Measurements from ENCODE around the gene CCND2. TPM values are rescaled to one million over a fixed set of nuclear protein-coding genes. Genes with fewer than 3 reads are reported as not detected.

Gene CCND2
- total and polyA plus RNA-seq, 7 donors = 7.8 to 178 (median 98.7) TPM

DNA sequence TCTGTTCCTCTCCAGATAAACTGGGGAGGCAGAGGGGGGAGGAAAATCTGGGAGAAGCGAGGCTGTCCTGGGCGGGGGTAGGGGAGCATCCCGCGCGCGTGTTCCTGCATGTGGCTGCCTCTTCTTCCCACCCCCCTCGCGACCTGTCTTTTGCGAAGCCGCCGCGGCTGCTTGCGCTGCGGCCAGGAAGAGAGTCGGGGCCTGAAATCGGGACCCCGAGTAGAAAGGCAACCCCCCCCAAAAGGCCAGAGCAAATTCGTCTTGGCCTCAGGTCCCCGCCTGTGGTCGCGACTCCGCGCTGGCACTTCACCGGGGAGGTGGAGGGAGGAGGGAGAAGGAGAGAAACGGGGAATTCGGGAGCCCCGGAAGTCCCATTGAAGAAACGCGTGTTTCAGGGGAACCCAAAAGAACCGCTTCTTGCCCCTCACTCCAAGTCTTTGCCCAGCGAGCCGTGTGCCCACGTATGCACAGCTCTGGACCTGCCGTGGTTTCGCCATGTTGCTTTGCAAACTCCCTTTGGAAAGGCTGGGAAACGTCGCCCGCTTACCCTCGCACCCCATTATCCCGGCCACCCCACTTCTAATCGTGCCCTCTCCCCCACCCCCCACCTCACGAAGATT is 944 bp downstream of the CCND2 start:
- no peak for TF ChIP-seq POLR2A (IDR thresholded peaks at IDR 0.05)
- no peak for TF ChIP-seq EP300 (IDR thresholded peaks at IDR 0.05)
- TF ChIP-seq, protein P1, sequence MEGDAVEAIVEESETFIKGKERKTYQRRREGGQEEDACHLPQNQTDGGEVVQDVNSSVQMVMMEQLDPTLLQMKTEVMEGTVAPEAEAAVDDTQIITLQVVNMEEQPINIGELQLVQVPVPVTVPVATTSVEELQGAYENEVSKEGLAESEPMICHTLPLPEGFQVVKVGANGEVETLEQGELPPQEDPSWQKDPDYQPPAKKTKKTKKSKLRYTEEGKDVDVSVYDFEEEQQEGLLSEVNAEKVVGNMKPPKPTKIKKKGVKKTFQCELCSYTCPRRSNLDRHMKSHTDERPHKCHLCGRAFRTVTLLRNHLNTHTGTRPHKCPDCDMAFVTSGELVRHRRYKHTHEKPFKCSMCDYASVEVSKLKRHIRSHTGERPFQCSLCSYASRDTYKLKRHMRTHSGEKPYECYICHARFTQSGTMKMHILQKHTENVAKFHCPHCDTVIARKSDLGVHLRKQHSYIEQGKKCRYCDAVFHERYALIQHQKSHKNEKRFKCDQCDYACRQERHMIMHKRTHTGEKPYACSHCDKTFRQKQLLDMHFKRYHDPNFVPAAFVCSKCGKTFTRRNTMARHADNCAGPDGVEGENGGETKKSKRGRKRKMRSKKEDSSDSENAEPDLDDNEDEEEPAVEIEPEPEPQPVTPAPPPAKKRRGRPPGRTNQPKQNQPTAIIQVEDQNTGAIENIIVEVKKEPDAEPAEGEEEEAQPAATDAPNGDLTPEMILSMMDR (IDR thresholded peaks at IDR 0.05) = no peak
- peak in 2 of 4 donors; percentile 9 to 26 for TF ChIP-seq POLR2AphosphoS5 (IDR thresholded peaks at IDR 0.05)
- H3K4me3 ChIP-seq = peak overlapping the region; percentile 67 to 94 (median 86)
- WGBS, 2 donors = 0 to 1% methylated on average over 42 of the region's 42 CpGs
- H3K9me3 ChIP-seq = no peaks in the 10 kb centered on the region
- H3K4me1 ChIP-seq = peaks cover 0 to 67% (median 64%) of the 10 kb centered on the region in 4 donors
- intact Hi-C loops (cut with DNase I) = loop anchor here (10.0 kb wide), 1 partner anchor 1200 kb away; the partner anchor contains the start of gene TSPAN9
- H3K27me3 ChIP-seq = no peaks in the 10 kb centered on the region
- peak; percentile 81 for DNase-seq
- H3K36me3 ChIP-seq = peaks cover 0 to 31% (median 2%) of the 10 kb centered on the region in 4 donors
- H3K27ac ChIP-seq = peak overlapping the region; percentile 93 to 99 (median 95)

DNA sequence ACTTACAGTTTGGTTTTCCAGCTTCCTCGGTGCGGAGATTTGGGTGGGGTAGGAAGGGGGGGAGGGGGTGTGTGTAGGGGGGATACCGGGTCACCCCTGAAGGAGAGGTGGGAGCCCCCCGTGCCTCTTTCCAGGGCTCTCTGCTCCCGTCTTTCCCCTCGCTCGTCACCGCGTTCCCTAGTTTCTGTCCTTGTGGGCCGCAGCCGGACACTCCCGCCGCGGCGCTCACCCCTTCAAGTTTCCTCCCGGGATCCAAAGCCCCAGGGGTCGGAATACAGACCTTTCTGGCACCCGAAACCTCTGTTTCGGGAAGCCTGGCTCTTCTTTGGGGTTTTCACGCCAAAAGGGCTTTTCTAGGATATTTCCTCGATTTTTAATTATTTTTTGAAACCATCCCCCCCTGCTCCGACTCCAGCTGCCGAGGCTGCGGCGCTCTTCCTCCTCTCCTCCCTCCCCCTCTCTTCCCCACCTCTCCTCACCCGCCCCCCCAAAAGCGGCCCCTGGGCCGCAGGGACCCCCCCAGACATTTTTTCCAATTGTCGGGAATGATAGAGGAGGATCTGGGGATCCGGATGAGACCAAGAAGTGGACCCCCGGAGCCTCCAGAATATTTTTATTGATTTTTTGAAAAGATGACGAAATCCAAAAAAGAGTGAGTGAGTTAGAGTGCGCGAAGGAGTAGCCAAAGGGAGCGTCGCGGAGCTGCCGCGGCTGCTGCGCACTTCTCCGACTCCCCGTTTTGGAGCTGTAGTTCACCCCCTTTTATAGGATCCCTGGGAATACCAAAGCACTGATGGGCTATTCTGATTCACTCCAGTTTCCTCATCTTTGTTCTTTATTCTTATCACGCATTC is 1.7 kb downstream of the CCND2 start:
- 1 to 2% methylated on average over 43 of the region's 43 CpGs for WGBS, 2 donors
- Histone ChIP-seq H3K9me3 (no peaks in the 10 kb centered on the region), H3K27ac (peak overlapping the region; percentile 93 to 99 (median 95)), H3K27me3 (no peaks in the 10 kb centered on the region), H3K4me3 (peak overlapping the region; percentile 67 to 94 (median 86)), H3K36me3 (peaks cover 0 to 38% (median 2%) of the 10 kb centered on the region in 4 donors), H3K4me1 (peaks cover 0 to 68% (median 66%) of the 10 kb centered on the region in 4 donors)
- DNase-seq = no peak
- intact Hi-C loops (cut with DNase I) = loop anchor here (10.0 kb wide), 1 partner anchor 1200 kb away; the partner anchor contains the start of gene TSPAN9
- TF ChIP-seq POLR2A (IDR thresholded peaks at IDR 0.05) = peak in 1 of 2 donors; percentile 21
- no peak for TF ChIP-seq EP300 (IDR thresholded peaks at IDR 0.05)
- TF ChIP-seq POLR2AphosphoS5 (IDR thresholded peaks at IDR 0.05) = peak in 2 of 4 donors; percentile 36 to 61

DNA sequence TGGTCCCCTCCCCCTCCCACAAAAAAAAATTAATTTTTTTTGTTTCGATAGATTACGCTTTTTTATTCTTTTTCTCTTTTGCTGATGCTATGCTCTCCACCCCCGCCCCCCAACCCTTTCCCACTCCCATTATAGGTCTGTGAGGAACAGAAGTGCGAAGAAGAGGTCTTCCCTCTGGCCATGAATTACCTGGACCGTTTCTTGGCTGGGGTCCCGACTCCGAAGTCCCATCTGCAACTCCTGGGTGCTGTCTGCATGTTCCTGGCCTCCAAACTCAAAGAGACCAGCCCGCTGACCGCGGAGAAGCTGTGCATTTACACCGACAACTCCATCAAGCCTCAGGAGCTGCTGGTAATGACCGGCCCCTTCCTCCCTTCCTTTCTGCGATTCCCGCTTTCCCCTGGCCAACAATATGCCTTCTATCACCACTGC is 2.3 kb downstream of the CCND2 start:
- no peaks in the 10 kb centered on the region for H3K9me3 ChIP-seq
- H3K4me1 ChIP-seq = peaks cover 0 to 69% (median 67%) of the 10 kb centered on the region in 4 donors
- H3K36me3 ChIP-seq = peaks cover 0 to 42% (median 3%) of the 10 kb centered on the region in 4 donors
- intact Hi-C loops (cut with DNase I) = loop anchor here (2.0 to 10.0 kb wide), 4 partner anchors 245 to 1201 kb away; partner anchors contain the start of gene TSPAN9
- WGBS, 2 donors = 8 to 45% methylated on average over 14 of the region's 14 CpGs
- no peaks in the 10 kb centered on the region for H3K27me3 ChIP-seq
- TF ChIP-seq POLR2AphosphoS5 (IDR thresholded peaks at IDR 0.05) (peak in 2 of 4 donors; percentile 14 to 18), POLR2A (IDR thresholded peaks at IDR 0.05) (no peak), EP300 (IDR thresholded peaks at IDR 0.05) (no peak)
- TF ChIP-seq, protein P1 (IDR thresholded peaks at IDR 0.05) = no peak
- peak overlapping the region; percentile 67 to 94 (median 86) for H3K4me3 ChIP-seq
- peak; percentile 88 for DNase-seq
- peak overlapping the region; percentile 93 to 99 (median 95) for H3K27ac ChIP-seq

DNA sequence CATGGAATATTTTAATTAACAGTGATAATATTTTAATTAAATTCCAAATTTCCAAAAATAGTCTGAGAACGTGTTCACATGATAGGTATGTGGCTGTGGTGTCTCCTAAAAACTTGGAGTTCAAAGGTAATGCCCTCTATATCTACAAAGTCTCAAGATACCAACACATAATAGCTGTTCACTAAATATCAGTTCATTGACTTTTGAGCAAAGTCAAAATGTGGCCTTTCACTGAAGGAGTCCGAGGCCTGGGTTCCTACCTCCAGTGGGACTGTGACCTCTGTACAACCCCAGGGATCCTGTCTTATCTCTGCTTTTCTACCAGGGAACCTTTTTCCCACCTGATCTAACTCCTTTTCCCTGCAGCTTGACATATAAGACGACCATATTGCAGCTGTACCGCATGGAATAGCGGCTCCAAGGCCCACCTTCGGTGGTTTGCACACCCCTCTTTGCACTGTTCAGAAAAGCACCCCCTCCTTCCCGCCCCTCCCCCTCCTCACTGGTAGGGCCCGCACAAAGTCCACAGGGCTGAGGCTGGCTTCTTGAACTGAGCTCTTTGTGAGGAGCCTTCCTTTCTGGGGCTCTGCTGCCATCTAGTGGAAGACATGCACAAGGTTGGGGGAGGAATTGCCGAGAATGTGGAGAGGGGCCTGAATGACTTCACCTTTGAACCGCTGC is 3.1 kb downstream of the CCND2 start:
- Histone ChIP-seq H3K27me3 (no peaks in the 10 kb centered on the region), H3K27ac (peak overlapping the region; percentile 93 to 99 (median 95)), H3K9me3 (no peaks in the 10 kb centered on the region), H3K4me3 (peak overlapping the region in 3 of 4 donors; percentile 67 to 91 (median 82)), H3K4me1 (peaks cover 0 to 74% (median 70%) of the 10 kb centered on the region in 4 donors), H3K36me3 (peaks cover 0 to 49% (median 7%) of the 10 kb centered on the region in 4 donors)
- peak; percentile 95 for DNase-seq
- intact Hi-C loops (cut with DNase I) = loop anchor here (1.0 to 10.0 kb wide), 5 partner anchors 169 to 1202 kb away; partner anchors contain the start of gene TSPAN9
- 2 to 7% methylated on average over 10 of the region's 10 CpGs for WGBS, 2 donors
- TF ChIP-seq, protein P1 (IDR thresholded peaks at IDR 0.05) = peak; percentile 93 to 96 (median 96)
- TF ChIP-seq EP300 (IDR thresholded peaks at IDR 0.05) = no peak
- TF ChIP-seq POLR2AphosphoS5 (IDR thresholded peaks at IDR 0.05) = peak in 3 of 4 donors; percentile 51 to 61 (median 60)
- no peak for TF ChIP-seq POLR2A (IDR thresholded peaks at IDR 0.05)
